H9 (cell line): ENCODE results near the gene SLC4A2. TPM values are rescaled to one million over a fixed set of nuclear protein-coding genes. Genes with fewer than 3 reads are reported as not detected.

ENCODE experiments used
- DNase-seq: peaks from one replicate; pipeline ENCODE4 v3.0.0-alpha.2; 2017
- H2AFZ ChIP-seq: one replicate; pipeline ENCODE4 v1.6.1; 2013; ENCODE audit warnings: mild to moderate bottlenecking, low read length, control low read depth, moderate library complexity
- H2AK5ac ChIP-seq: 2 replicates; pipeline ENCODE4 v1.6.1; 2013; ENCODE audit warnings: low read length, control low read depth, mixed read lengths; ENCODE audit not compliant: insufficient read length
- H2BK120ac ChIP-seq: one replicate; pipeline ENCODE4 v1.6.1; 2013; ENCODE audit warnings: low read depth, mild to moderate bottlenecking, low read length, control low read depth, inconsistent platforms; ENCODE audit not compliant: poor library complexity, severe bottlenecking
- H2BK12ac ChIP-seq: 2 replicates; pipeline ENCODE4 v1.6.1; 2013; ENCODE audit warnings: low read length, control low read depth, mixed read lengths, low read depth; ENCODE audit not compliant: insufficient read length
- H2BK15ac ChIP-seq: 2 replicates; pipeline ENCODE4 v1.6.1; 2013; ENCODE audit warnings: low read depth, low read length, control low read depth
- H2BK20ac ChIP-seq: one replicate; pipeline ENCODE4 v1.6.1; 2013; ENCODE audit warnings: low read depth, mild to moderate bottlenecking, low read length, control low read depth, inconsistent platforms; ENCODE audit not compliant: poor library complexity, severe bottlenecking
- H2BK5ac ChIP-seq: 2 replicates; pipeline ENCODE4 v1.6.1; 2013; ENCODE audit warnings: low read length, control low read depth, mixed read lengths; ENCODE audit not compliant: insufficient read length
- H3K14ac ChIP-seq: 2 replicates; pipeline ENCODE4 v1.6.1; 2013; ENCODE audit warnings: low read length, control low read depth; ENCODE audit not compliant: insufficient read depth
- H3K18ac ChIP-seq: 2 replicates; pipeline ENCODE4 v1.6.1; 2013; ENCODE audit warnings: low read depth, mild to moderate bottlenecking, mixed read lengths, low read length, control low read depth; ENCODE audit not compliant: insufficient read length
- H3K23ac ChIP-seq: 2 replicates; pipeline ENCODE4 v1.6.1; 2013; ENCODE audit warnings: low read length, control low read depth, mixed read lengths, low read depth; ENCODE audit not compliant: insufficient read length
- H3K23me2 ChIP-seq: 2 replicates; pipeline ENCODE4 v1.6.1; 2013; ENCODE audit warnings: low read depth, mild to moderate bottlenecking, mixed read lengths, low read length, control low read depth; ENCODE audit not compliant: insufficient read length, poor library complexity, severe bottlenecking
- H3K27ac ChIP-seq: 2 replicates; pipeline ENCODE4 v1.5.1; 2013; ENCODE audit warnings: low read length, control low read depth, mixed read lengths, low read depth; ENCODE audit not compliant: insufficient read length
- H3K27me3 ChIP-seq: 2 replicates; pipeline ENCODE4 v1.6.1; 2013; ENCODE audit warnings: low read length, control low read depth, inconsistent platforms; ENCODE audit not compliant: insufficient read depth
- H3K4ac ChIP-seq: 2 replicates; pipeline ENCODE4 v1.6.1; 2013; ENCODE audit warnings: low read depth, mild to moderate bottlenecking, control low read depth, inconsistent platforms, low read length, moderate library complexity
- H3K4me1 ChIP-seq: 2 replicates; pipeline ENCODE4 v1.6.1; 2013; ENCODE audit warnings: low read length, control low read depth, inconsistent platforms; ENCODE audit not compliant: insufficient read depth
- H3K4me2 ChIP-seq: 2 replicates; pipeline ENCODE4 v1.6.1; 2013; ENCODE audit warnings: low read length, control low read depth, mixed read lengths; ENCODE audit not compliant: insufficient read length, insufficient read depth
- H3K56ac ChIP-seq: 2 replicates; pipeline ENCODE4 v1.6.1; 2013; ENCODE audit warnings: low read depth, mild to moderate bottlenecking, mixed read lengths, low read length, control low read depth; ENCODE audit not compliant: insufficient read length
- H3K79me1 ChIP-seq: 2 replicates; pipeline ENCODE4 v1.6.1; 2013; ENCODE audit warnings: low read depth, mild to moderate bottlenecking, moderate library complexity, low read length, control low read depth, inconsistent platforms; ENCODE audit not compliant: insufficient read depth, poor library complexity, severe bottlenecking
- H3K79me2 ChIP-seq: 2 replicates; pipeline ENCODE4 v1.6.1; 2013; ENCODE audit warnings: low read length, control low read depth, inconsistent platforms; ENCODE audit not compliant: insufficient read depth
- H3K9ac ChIP-seq: 2 replicates; pipeline ENCODE4 v1.6.1; 2013; ENCODE audit warnings: low read length, control low read depth, mixed read lengths; ENCODE audit not compliant: insufficient read length; ENCODE audit errors: extremely low read depth
- H3K9me3 ChIP-seq: one replicate; pipeline ENCODE4 v1.6.1; 2013; ENCODE audit warnings: low read depth, low read length, inconsistent platforms; ENCODE audit not compliant: control insufficient read depth
- H3T11ph ChIP-seq: one replicate; pipeline ENCODE4 v1.6.1; 2013; ENCODE audit warnings: mild to moderate bottlenecking, low read length, control low read depth, inconsistent platforms
- H4K20me1 ChIP-seq: one replicate; pipeline ENCODE4 v1.6.1; 2013; ENCODE audit not compliant: control insufficient read depth, insufficient read length, insufficient read depth
- H4K5ac ChIP-seq: 2 replicates; pipeline ENCODE4 v1.6.1; 2013; ENCODE audit warnings: low read depth, mild to moderate bottlenecking, mixed read lengths, low read length, control low read depth; ENCODE audit not compliant: insufficient read length
- H4K8ac ChIP-seq: replicated peaks from 2 replicates; pipeline ENCODE4 v1.6.1; 2013; ENCODE audit warnings: low read length, control low read depth, mixed read lengths, low read depth; ENCODE audit not compliant: insufficient read length
- H4K91ac ChIP-seq: 2 replicates; pipeline ENCODE4 v1.6.1; 2013; ENCODE audit warnings: low read depth, mild to moderate bottlenecking, moderate library complexity, mixed read lengths, low read length, control low read depth; ENCODE audit not compliant: insufficient read length
- H3K27ac Mint-ChIP-seq, 3 experiments: 2 replicates in 2 of 3; 3 replicates in 1 of 3; pipeline ENCODE4 v1.8.0; 2020 to 2021; ENCODE audit warnings: mixed read lengths in 3 of 3, mild to moderate bottlenecking in 1 of 3, moderate library complexity in 1 of 3
- H3K27me3 Mint-ChIP-seq: 2 replicates; pipeline ENCODE4 v1.8.0; 2021; ENCODE audit warnings: low read depth, mild to moderate bottlenecking, moderate library complexity, mixed read lengths
- H3K36me3 Mint-ChIP-seq, 3 experiments: 2 replicates in 2 of 3; 3 replicates in 1 of 3; pipeline ENCODE4 v1.8.0; 2020 to 2021; ENCODE audit warnings: low read depth in 3 of 3, mixed read lengths in 3 of 3; ENCODE audit not compliant: insufficient read depth in 1 of 3
- H3K4me1 Mint-ChIP-seq, 2 experiments: 2 replicates each; pipeline ENCODE4 v1.8.0; 2020; ENCODE audit warnings: mixed read lengths in 2 of 2
- H3K4me3 Mint-ChIP-seq, 2 experiments: 2 replicates in 1 of 2; 3 replicates in 1 of 2; pipeline ENCODE4 v1.8.0; 2020 to 2021; ENCODE audit warnings: mild to moderate bottlenecking in 2 of 2, mixed read lengths in 2 of 2, moderate library complexity in 1 of 2
- H3K9me3 Mint-ChIP-seq, 2 experiments: 2 replicates in 1 of 2; 3 replicates in 1 of 2; pipeline ENCODE4 v1.8.0; 2020; ENCODE audit warnings: mild to moderate bottlenecking in 2 of 2, mixed read lengths in 2 of 2, moderate library complexity in 1 of 2
- WGBS: extraction: QIAGEN DNeasy Blood & Tissue Kit; methylation state at CpG from one replicate; pipeline ENCODE4 v1.1.7; 2013; ENCODE audit warnings: missing lambda C conversion rate, low lambda C conversion rate, mixed read lengths; ENCODE audit not compliant: insufficient read length; ENCODE audit errors: extremely low coverage; 5-methylcytosine and 5-hydroxymethylcytosine counted together
- total RNA-seq: library from RNA; stranded (reverse); gene quantifications from 2 replicates; pipeline ENCODE4 v1.2.1, GENCODE V29; 2021
- TF ChIP-seq, protein P1 (sequence below): fragments of 200-600 bp; sonication (generic); conservative IDR thresholded peaks from 3 replicates; pipeline ENCODE4 v1.8.0; 2021; ENCODE audit warnings: antibody characterized with exemption, mild to moderate bottlenecking

SLC4A2 gene
- total RNA-seq, 1 experiment from 2014 or later, result 136 TPM

DNA sequence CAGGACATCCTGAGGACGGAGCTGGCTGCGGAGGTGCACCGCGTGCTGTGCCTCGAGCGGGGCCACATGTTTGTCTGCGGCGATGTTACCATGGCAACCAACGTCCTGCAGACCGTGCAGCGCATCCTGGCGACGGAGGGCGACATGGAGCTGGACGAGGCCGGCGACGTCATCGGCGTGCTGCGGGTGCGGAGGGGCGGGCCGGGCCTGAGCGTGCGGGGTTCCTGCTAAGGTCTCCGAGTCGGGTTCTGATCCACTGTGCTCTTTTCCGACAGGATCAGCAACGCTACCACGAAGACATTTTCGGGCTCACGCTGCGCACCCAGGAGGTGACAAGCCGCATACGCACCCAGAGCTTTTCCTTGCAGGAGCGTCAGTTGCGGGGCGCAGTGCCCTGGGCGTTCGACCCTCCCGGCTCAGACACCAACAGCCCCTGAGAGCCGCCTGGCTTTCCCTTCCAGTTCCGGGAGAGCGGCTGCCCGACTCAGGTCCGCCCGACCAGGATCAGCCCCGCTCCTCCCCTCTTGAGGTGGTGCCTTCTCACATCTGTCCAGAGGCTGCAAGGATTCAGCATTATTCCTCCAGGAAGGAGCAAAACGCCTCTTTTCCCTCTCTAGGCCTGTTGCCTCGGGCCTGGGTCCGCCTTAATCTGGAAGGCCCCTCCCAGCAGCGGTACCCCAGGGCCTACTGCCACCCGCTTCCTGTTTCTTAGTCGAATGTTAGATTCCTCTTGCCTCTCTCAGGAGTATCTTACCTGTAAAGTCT lies 45.5 kb upstream of the SLC4A2 start:
- no peak overlapping the region for H2AFZ ChIP-seq

More for the DNA sequence above, 45.5 kb upstream of the SLC4A2 start:
- no peak overlapping the region for H2BK20ac ChIP-seq
- Mint-ChIP-seq H3K9me3 (peaks cover 0 to 3% of the 10 kb centered on the region in 2 experiments; a peak in 2 of 5 replicates), H3K4me3 (peak overlapping the region; percentile 63 to 76), H3K36me3 (peaks cover 2 to 6% (median 6%) of the 10 kb centered on the region in 3 experiments; a peak in 6 of 7 replicates), H3K27me3 (peaks cover 63% of the 10 kb centered on the region), H3K4me1 (peaks cover 29 to 52% of the 10 kb centered on the region in 2 experiments), H3K27ac (peak overlapping the region in 1 of 3 experiments; percentile 18; a peak in 1 of 7 replicates)
- no peaks in the 10 kb centered on the region for H3K79me1 ChIP-seq
- no CpG with 5 or more reads among the region's 55 CpGs for WGBS
- H2BK5ac ChIP-seq, result no peak overlapping the region
- no peak overlapping the region for H3K23ac ChIP-seq
- H3K4me1 ChIP-seq, result peaks cover 4% of the 10 kb centered on the region; the same call in 1 of the 2 replicates
- H3K23me2 ChIP-seq, result peaks cover 7% of the 10 kb centered on the region
- no peak overlapping the region for H2BK15ac ChIP-seq
- no peak overlapping the region for H2BK120ac ChIP-seq
- TF ChIP-seq, protein P1, sequence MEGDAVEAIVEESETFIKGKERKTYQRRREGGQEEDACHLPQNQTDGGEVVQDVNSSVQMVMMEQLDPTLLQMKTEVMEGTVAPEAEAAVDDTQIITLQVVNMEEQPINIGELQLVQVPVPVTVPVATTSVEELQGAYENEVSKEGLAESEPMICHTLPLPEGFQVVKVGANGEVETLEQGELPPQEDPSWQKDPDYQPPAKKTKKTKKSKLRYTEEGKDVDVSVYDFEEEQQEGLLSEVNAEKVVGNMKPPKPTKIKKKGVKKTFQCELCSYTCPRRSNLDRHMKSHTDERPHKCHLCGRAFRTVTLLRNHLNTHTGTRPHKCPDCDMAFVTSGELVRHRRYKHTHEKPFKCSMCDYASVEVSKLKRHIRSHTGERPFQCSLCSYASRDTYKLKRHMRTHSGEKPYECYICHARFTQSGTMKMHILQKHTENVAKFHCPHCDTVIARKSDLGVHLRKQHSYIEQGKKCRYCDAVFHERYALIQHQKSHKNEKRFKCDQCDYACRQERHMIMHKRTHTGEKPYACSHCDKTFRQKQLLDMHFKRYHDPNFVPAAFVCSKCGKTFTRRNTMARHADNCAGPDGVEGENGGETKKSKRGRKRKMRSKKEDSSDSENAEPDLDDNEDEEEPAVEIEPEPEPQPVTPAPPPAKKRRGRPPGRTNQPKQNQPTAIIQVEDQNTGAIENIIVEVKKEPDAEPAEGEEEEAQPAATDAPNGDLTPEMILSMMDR, result no peak
- no peak overlapping the region for H3K56ac ChIP-seq
- H3K18ac ChIP-seq, result peak overlapping the region; percentile 84
- peak overlapping the region; percentile 59 for H3K4me2 ChIP-seq
- no peak overlapping the region for H4K91ac ChIP-seq
- H3K14ac ChIP-seq, result peak overlapping the region; percentile 80
- H3K79me2 ChIP-seq, result no peaks in the 10 kb centered on the region
- no peak overlapping the region for H3K4ac ChIP-seq
- no peak overlapping the region for H4K5ac ChIP-seq
- no peak overlapping the region for H3K27ac ChIP-seq
- H4K8ac ChIP-seq, result no peak overlapping the region
- H3K9ac ChIP-seq, result no peak overlapping the region
- no peak overlapping the region for H3T11ph ChIP-seq
- no peaks in the 10 kb centered on the region for H3K9me3 ChIP-seq
- peak; percentile 97 for DNase-seq
- no peak overlapping the region for H2AK5ac ChIP-seq
- no peaks in the 10 kb centered on the region; the same call in 1 of the 2 replicates for H3K27me3 ChIP-seq
- no peaks in the 10 kb centered on the region for H4K20me1 ChIP-seq
- H2BK12ac ChIP-seq, result no peak overlapping the region
